Upper lobe of right lung (tissue), 1 donor: ENCODE measurements around the gene TMEM86A. TPM values are rescaled to one million over a fixed set of nuclear protein-coding genes. Genes with fewer than 3 reads are reported as not detected.

ENCODE experiments used
- ATAC-seq: fragments of 200-7000 bp; cut with Tn5 transposase; one replicate; pipeline ENCODE4 v1.9.1; 2020; ENCODE audit warnings: mild to moderate bottlenecking, moderate library complexity
- DNase-seq: peaks from one replicate; pipeline ENCODE4 v3.0.0-alpha.2; 2020
- H3K27ac ChIP-seq: fragments of 200-600 bp; one replicate; pipeline ENCODE4 v1.8.0; 2022
- H3K27me3 ChIP-seq: fragments of 200-600 bp; one replicate; pipeline ENCODE4 v1.8.0; 2022; ENCODE audit warnings: mild to moderate bottlenecking
- H3K36me3 ChIP-seq: fragments of 200-600 bp; one replicate; pipeline ENCODE4 v1.8.0; 2022
- H3K4me1 ChIP-seq: fragments of 200-600 bp; one replicate; pipeline ENCODE4 v1.8.0; 2022
- H3K4me3 ChIP-seq: fragments of 200-600 bp; one replicate; pipeline ENCODE4 v1.8.0; 2022; ENCODE audit warnings: mild to moderate bottlenecking
- H3K9me3 ChIP-seq: fragments of 200-600 bp; one replicate; pipeline ENCODE4 v1.8.0; 2022
- CTCF ChIP-seq: fragments of 200-600 bp; IDR thresholded peaks from one replicate; pipeline ENCODE4 v1.8.0; 2022; ENCODE audit warnings: antibody characterized with exemption
- intact Hi-C: fragments of 100-400 bp; cut with DNase I; formaldehyde crosslinking; loops from one replicate; pipeline ENCODE4 v1.11.0; 2022
- total RNA-seq: library from RNA; stranded (reverse); fragmentation: NEBNext Ultra II Directional; extraction: Animal tissue kit (Norgen Biotek cat#: 25700); gene quantifications from one replicate; pipeline ENCODE4 v1.2.1, GENCODE V29; 2021
- donor health status: DM: no; HTN: yes; CAD: no; lungs with severe emphysema.

The TMEM86A gene
- total RNA-seq, 1 donor from 2014 or later, result 6.3 TPM

GRCh38 chr11:18722293-18722637 lies 23.7 kb downstream of the TMEM86A start:
- no peak overlapping the region for H3K27ac ChIP-seq
- no peak for ATAC-seq
- no peaks in the 10 kb centered on the region for H3K27me3 ChIP-seq
- H3K4me3 ChIP-seq, result peak overlapping the region; percentile 61
- intact Hi-C loops, result no loop called here
- H3K36me3 ChIP-seq, result no peaks in the 10 kb centered on the region
- no peak for DNase-seq
- TF ChIP-seq CTCF, result peak; percentile 13
- H3K4me1 ChIP-seq, result peaks cover 13% of the 10 kb centered on the region
- no peaks in the 10 kb centered on the region for H3K9me3 ChIP-seq

- no peak overlapping the region for H3K4me3 ChIP-seq
- DNase-seq, result no peak
- no peak for ATAC-seq
- no peak overlapping the region for H3K27ac ChIP-seq
- no peaks in the 10 kb centered on the region for H3K27me3 ChIP-seq
- TF ChIP-seq CTCF, result no peak
- no peaks in the 10 kb centered on the region for H3K9me3 ChIP-seq
- H3K4me1 ChIP-seq, result peaks cover 13% of the 10 kb centered on the region
- no peaks in the 10 kb centered on the region for H3K36me3 ChIP-seq
- intact Hi-C loops, result no loop called here
These were observed 25.4 kb downstream of the TMEM86A start for GRCh38 chr11:18723991-18724390.

GRCh38 chr11:18726040-18726439 lies 27.5 kb downstream of the TMEM86A start, which contains the start of gene IGSF22:
IGSF22 (minus strand) TSS chr11:18726188; CDS start chr11:18724236, 1,952 bp downstream.
- TF ChIP-seq CTCF, result no peak
- H3K9me3 ChIP-seq, result no peaks in the 10 kb centered on the region
- intact Hi-C loops, result no loop called here
- no peaks in the 10 kb centered on the region for H3K36me3 ChIP-seq
- no peaks in the 10 kb centered on the region for H3K27me3 ChIP-seq
- ATAC-seq (no peak), DNase-seq (no peak)
- no peak within 1 kb of the TSS for H3K27ac ChIP-seq
- peaks cover 7% of the 10 kb centered on the region for H3K4me1 ChIP-seq
- H3K4me3 ChIP-seq, result no peak within 1 kb of the TSS

- H3K9me3 ChIP-seq, result no peaks in the 10 kb centered on the region
- peak; percentile 78 for TF ChIP-seq CTCF
- peak; percentile 56 for ATAC-seq
- no peak for DNase-seq
- no peak overlapping the region for H3K27ac ChIP-seq
- H3K4me3 ChIP-seq, result no peak overlapping the region
- H3K36me3 ChIP-seq, result no peaks in the 10 kb centered on the region
- H3K27me3 ChIP-seq, result no peaks in the 10 kb centered on the region
- H3K4me1 ChIP-seq, result no peaks in the 10 kb centered on the region
- intact Hi-C loops, result no loop called here
These were observed 29.1 kb downstream of the TMEM86A start for GRCh38 chr11:18727479-18728236.

GRCh38 chr11:18728658-18729057 lies 30.1 kb downstream of the TMEM86A start:
- no peak for TF ChIP-seq CTCF
- no peak overlapping the region for H3K27ac ChIP-seq
- no peak for ATAC-seq
- no peaks in the 10 kb centered on the region for H3K36me3 ChIP-seq
- intact Hi-C loops, result no loop called here
- no peaks in the 10 kb centered on the region for H3K4me1 ChIP-seq
- H3K9me3 ChIP-seq, result no peaks in the 10 kb centered on the region
- no peaks in the 10 kb centered on the region for H3K27me3 ChIP-seq
- DNase-seq, result no peak
- H3K4me3 ChIP-seq, result no peak overlapping the region
